PC-3 (cell line): ENCODE results near the gene ST6GALNAC1. TPM values are rescaled to one million over a fixed set of nuclear protein-coding genes. Genes with fewer than 3 reads are reported as not detected.

Source experiments
- ATAC-seq: fragments of 200-7000 bp; cut with Tn5 transposase; 2 replicates; pipeline ENCODE4 v1.9.1; 2020; ENCODE audit warnings: mild to moderate bottlenecking, moderate library complexity
- BruUV-seq: library from RNA; stranded (reverse); fragments of 400-500 nt; replicated peaks from 2 replicates; lab custom pipeline; 2021; lab: Mats Ljungman, UMichigan
- CTCF ChIA-PET: fragments of 300-600 bp; sonication (Branson Sonifier 250); formaldehyde crosslinking; loops from one replicate; lab custom pipeline; 2022; ENCODE audit warnings: antibody characterized with exemption; lab: Charles Lee
- POLR2A ChIA-PET: fragments of 300-600 bp; sonication (Branson Sonifier 250); formaldehyde crosslinking; loops from one replicate; lab custom pipeline; 2022; ENCODE audit warnings: antibody characterized with exemption; ENCODE audit not compliant: unreplicated experiment; lab: Charles Lee
- DNase-seq: peaks from one replicate; pipeline ENCODE4 v3.0.0-alpha.2; 2015
- H2AFZ ChIP-seq: fragments of 300-600 bp; sonication (generic); 2 replicates; pipeline ENCODE4 v1.6.0; 2016; ENCODE audit warnings: antibody characterized with exemption, low read length
- H3F3A ChIP-seq: fragments of 300-600 bp; sonication (generic); one replicate; pipeline ENCODE4 v1.6.0; 2017; ENCODE audit warnings: antibody characterized with exemption, low read length, control low read depth, mild to moderate bottlenecking; ENCODE audit not compliant: unreplicated experiment
- H3K27ac ChIP-seq: fragments of 300-600 bp; sonication (generic); 2 replicates; pipeline ENCODE4 v1.5.1; 2016; ENCODE audit warnings: mild to moderate bottlenecking, low read length
- H3K27me3 ChIP-seq: fragments of 300-600 bp; sonication (generic); 2 replicates; pipeline ENCODE4 v1.6.1; 2016; ENCODE audit warnings: low read length, mixed read lengths
- H3K36me3 ChIP-seq: fragments of 300-600 bp; sonication (generic); 2 replicates; pipeline ENCODE4 v1.6.1; 2016; ENCODE audit warnings: low read depth, mixed run types, low read length, mixed read lengths
- H3K4me1 ChIP-seq: fragments of 300-600 bp; sonication (generic); 2 replicates; pipeline ENCODE4 v1.5.1; 2016; ENCODE audit warnings: low read length; ENCODE audit not compliant: insufficient read depth
- H3K4me2 ChIP-seq: fragments of 300-600 bp; sonication (generic); 2 replicates; pipeline ENCODE4 v1.6.0; 2016; ENCODE audit warnings: low read length
- H3K4me3 ChIP-seq: fragments of 300-600 bp; sonication (generic); 2 replicates; pipeline ENCODE4 v1.5.1; 2016; ENCODE audit warnings: mild to moderate bottlenecking, low read length, mixed read lengths
- H3K79me2 ChIP-seq: fragments of 300-600 bp; sonication (generic); 2 replicates; pipeline ENCODE4 v1.6.1; 2017; ENCODE audit warnings: low read length, mixed read lengths
- H3K9ac ChIP-seq: fragments of 300-600 bp; sonication (generic); 2 replicates; pipeline ENCODE4 v1.6.0; 2016; ENCODE audit warnings: mild to moderate bottlenecking, low read length
- H3K9me2 ChIP-seq: fragments of 300-600 bp; sonication (generic); replicated peaks from 2 replicates; pipeline ENCODE4 v1.6.1; 2016; ENCODE audit warnings: mixed run types, low read length, mixed read lengths
- H3K9me3 ChIP-seq: fragments of 300-600 bp; sonication (generic); 2 replicates; pipeline ENCODE4 v1.6.1; 2016; ENCODE audit warnings: low read length, mixed read lengths
- H4K20me1 ChIP-seq: fragments of 300-600 bp; sonication (generic); 2 replicates; pipeline ENCODE4 v1.6.1; 2016; ENCODE audit warnings: low read length, mixed read lengths
- CTCF ChIP-seq: fragments of 300-600 bp; sonication (generic); conservative IDR thresholded peaks from 2 replicates; pipeline ENCODE4 v1.5.1; 2017; ENCODE audit warnings: antibody characterized with exemption, low read depth, mild to moderate bottlenecking, low read length
- EZH2 ChIP-seq: fragments of 300-600 bp; sonication (generic); IDR thresholded peaks from one replicate; pipeline ENCODE4 v1.6.1; 2017; ENCODE audit warnings: antibody characterized with exemption, mild to moderate bottlenecking, low read length; ENCODE audit not compliant: unreplicated experiment
- EZH2phosphoT487 ChIP-seq: fragments of 300-600 bp; sonication (generic); IDR thresholded peaks from 2 replicates; pipeline ENCODE4 v1.6.1; 2018; ENCODE audit warnings: mild to moderate bottlenecking, antibody characterized with exemption, low read length, borderline replicate concordance
- intact Hi-C: fragments of 100-400 bp; cut with micrococcal nuclease; formaldehyde crosslinking; loops from 2 replicates; pipeline ENCODE4 v1.9.0; 2023
- total RNA-seq: library from RNA; depleted of rRNA; stranded (reverse); fragments of >200 nt; gene quantifications from 2 replicates; pipeline ENCODE4 v1.2.3, GENCODE V29; 2014

Gene ST6GALNAC1
- total RNA-seq, 1 experiment from 2014 or later: 4.1 TPM

GRCh38 chr17:76676629-76677028 is 33.1 kb upstream of the ST6GALNAC1 start:
- Histone ChIP-seq H3K9me3 (no peaks in the 10 kb centered on the region), H4K20me1 (no peaks in the 10 kb centered on the region), H3F3A (no peaks in the 10 kb centered on the region), H3K4me2 (no peak overlapping the region), H3K9me2 (no peaks in the 10 kb centered on the region), H2AFZ (no peak overlapping the region), H3K4me1 (peaks cover 8% of the 10 kb centered on the region), H3K27me3 (no peaks in the 10 kb centered on the region), H3K79me2 (no peaks in the 10 kb centered on the region), H3K9ac (no peak overlapping the region), H3K27ac (no peak overlapping the region), H3K36me3 (no peaks in the 10 kb centered on the region), H3K4me3 (no peak overlapping the region)
- BruUV-seq: no TSS peak
- TF ChIP-seq CTCF: no peak
- TF ChIP-seq EZH2: no peak
- TF ChIP-seq EZH2phosphoT487: no peak
- ATAC-seq: no peak
- ChIA-PET POLR2A (no interaction called here), CTCF (no interaction called here)
- no peak for DNase-seq
- intact Hi-C loops: no loop called here

- H3K27ac ChIP-seq: no peak overlapping the region
- no peak overlapping the region for H3K4me2 ChIP-seq
- POLR2A ChIA-PET: no interaction called here
- H4K20me1 ChIP-seq: no peaks in the 10 kb centered on the region
- H2AFZ ChIP-seq: no peak overlapping the region
- intact Hi-C loops: no loop called here
- no peak for TF ChIP-seq EZH2phosphoT487
- TF ChIP-seq EZH2: no peak
- TF ChIP-seq CTCF: no peak
- no TSS peak for BruUV-seq
- CTCF ChIA-PET: interaction anchor here (0.5 kb wide), 1 partner anchor 147 kb away, joined by 3 read pairs; no protein-coding TSS in a partner anchor
- H3K4me3 ChIP-seq: no peak overlapping the region
- no peak for DNase-seq
- H3K27me3 ChIP-seq: no peaks in the 10 kb centered on the region
- H3K9me2 ChIP-seq: no peaks in the 10 kb centered on the region
- H3K9ac ChIP-seq: no peak overlapping the region
- no peaks in the 10 kb centered on the region for H3K36me3 ChIP-seq
- H3K4me1 ChIP-seq: peaks cover 14% of the 10 kb centered on the region
- H3K9me3 ChIP-seq: no peaks in the 10 kb centered on the region
- no peak for ATAC-seq
- no peaks in the 10 kb centered on the region for H3F3A ChIP-seq
- H3K79me2 ChIP-seq: no peaks in the 10 kb centered on the region
Measured at GRCh38 chr17:76675648-76676047, 32.1 kb upstream of the ST6GALNAC1 start.

GRCh38 chr17:76674600-76674999 is 31.0 kb upstream of the ST6GALNAC1 start:
- ChIA-PET CTCF (no interaction called here), POLR2A (no interaction called here)
- DNase-seq (no peak), ATAC-seq (no peak)
- Histone ChIP-seq H3F3A (no peaks in the 10 kb centered on the region), H3K4me3 (no peak overlapping the region), H3K27me3 (no peaks in the 10 kb centered on the region), H3K4me2 (no peak overlapping the region), H4K20me1 (no peaks in the 10 kb centered on the region), H3K4me1 (peaks cover 14% of the 10 kb centered on the region), H3K9me2 (no peaks in the 10 kb centered on the region), H3K27ac (no peak overlapping the region), H3K9me3 (no peaks in the 10 kb centered on the region), H3K79me2 (no peaks in the 10 kb centered on the region), H3K9ac (no peak overlapping the region), H3K36me3 (no peaks in the 10 kb centered on the region), H2AFZ (no peak overlapping the region)
- intact Hi-C loops: loop anchor here (5.0 kb wide), 3 partner anchors 38 to 117 kb away; partner anchors contain the start of gene MXRA7
- TF ChIP-seq EZH2phosphoT487 (no peak), EZH2 (no peak), CTCF (no peak)
- BruUV-seq: no TSS peak
